ENCODE data around the gene GOLPH3.
"Not testable (repeated sequence)": the region's sequence is repeated elsewhere in the genome, so short reads cannot be mapped to it uniquely, and the experiment has no call there.

DNA sequence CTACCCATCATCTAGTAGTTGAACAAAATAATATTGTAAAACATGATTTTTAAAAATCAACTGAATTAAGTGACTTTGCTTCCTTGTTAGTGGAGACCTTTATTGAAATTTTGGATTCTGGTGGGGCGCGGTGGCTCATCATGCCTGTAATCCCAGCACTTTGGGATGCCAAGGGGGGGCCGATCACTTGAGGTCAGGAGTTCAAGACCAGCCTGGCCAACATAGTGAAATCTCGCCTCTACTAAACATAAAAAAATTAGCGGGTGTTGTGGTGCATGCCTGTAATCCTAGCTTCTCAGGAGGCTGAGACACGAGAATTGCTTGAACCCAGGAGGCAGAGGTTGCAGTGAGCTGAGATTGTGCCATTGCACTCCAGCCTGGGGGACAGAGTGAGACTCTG is 95.3 kb downstream of the GOLPH3 start:
- not testable (repeated sequence) for TF ChIP-seq EZH2 (IDR thresholded peaks at IDR 0.05; ENCODE audit: low read depth, unreplicated experiment); CTCF (conservative IDR thresholded peaks at IDR 0.05; ENCODE audit: low read depth in 2 of 2); REST (IDR thresholded peaks at IDR 0.05; ENCODE audit: unreplicated experiment); POLR2AphosphoS5 (IDR thresholded peaks at IDR 0.05; ENCODE audit: low read depth); CREB1 (CRISPR knock-in tag; IDR thresholded peaks at IDR 0.05; ENCODE audit: low read depth)

Data from GM23338 (cell line).